GM18505 (cell line): ENCODE data around the gene PCDH8.
A peak's percentile ranks its signal among the peaks of the same experiment; 100 is the strongest.

ENCODE experiments used
- ATAC-seq: cut with Tn5 transposase; IDR thresholded peaks from one replicate; pipeline ENCODE4 v1.9.1; 2021; ENCODE audit not compliant: unreplicated experiment
- POLR2A ChIP-seq: IDR thresholded peaks from 4 replicates; pipeline ENCODE4 v1.6.1; 2011; ENCODE audit warnings: borderline replicate concordance; ENCODE audit not compliant: insufficient read depth, insufficient read length; ENCODE audit errors: extremely low read depth

The PCDH8 gene

GRCh38 chr13:52815330-52815729 is 33.1 kb downstream of the PCDH8 start:
- no peak for ATAC-seq

GRCh38 chr13:52812941-52813340 is 35.5 kb downstream of the PCDH8 start:
- TF ChIP-seq POLR2A = no peak

More at GRCh38 chr13:52815330-52815729, 33.1 kb downstream of the PCDH8 start:
- no peak for TF ChIP-seq POLR2A

GRCh38 chr13:52811841-52812240 is 36.6 kb downstream of the PCDH8 start:
- no peak for TF ChIP-seq POLR2A
- ATAC-seq = no peak

More at GRCh38 chr13:52812941-52813340, 35.5 kb downstream of the PCDH8 start:
- no peak for ATAC-seq

- no peak for ATAC-seq
- TF ChIP-seq POLR2A = no peak
These were observed 37.9 kb downstream of the PCDH8 start for GRCh38 chr13:52810526-52810925.

- TF ChIP-seq POLR2A = no peak
- ATAC-seq = no peak
These were observed 38.4 kb downstream of the PCDH8 start for GRCh38 chr13:52810011-52810410.

- no peak for TF ChIP-seq POLR2A
- ATAC-seq = peak; percentile 90
These were observed 39.1 kb downstream of the PCDH8 start for GRCh38 chr13:52809310-52809769.

- TF ChIP-seq POLR2A = no peak
- no peak for ATAC-seq
These were observed 39.6 kb downstream of the PCDH8 start for GRCh38 chr13:52808842-52809219.

- no peak for TF ChIP-seq POLR2A
- ATAC-seq = no peak
These were observed 42.4 kb downstream of the PCDH8 start for GRCh38 chr13:52806029-52806428.

- ATAC-seq = no peak
- no peak for TF ChIP-seq POLR2A
These were observed 44.2 kb downstream of the PCDH8 start for GRCh38 chr13:52804202-52804641.

GRCh38 chr13:52800856-52801255 is 47.6 kb downstream of the PCDH8 start:
- TF ChIP-seq POLR2A = no peak
- no peak for ATAC-seq

GRCh38 chr13:52798770-52799430 is 49.5 kb downstream of the PCDH8 start:
- no peak for ATAC-seq

GRCh38 chr13:52797176-52797575 is 51.3 kb downstream of the PCDH8 start:
- no peak for ATAC-seq
- no peak for TF ChIP-seq POLR2A

More at GRCh38 chr13:52798770-52799430, 49.5 kb downstream of the PCDH8 start:
- no peak for TF ChIP-seq POLR2A

- no peak for TF ChIP-seq POLR2A
- ATAC-seq = no peak
These were observed 53.9 kb downstream of the PCDH8 start for GRCh38 chr13:52794589-52794988.

GRCh38 chr13:52793515-52794061 is 54.9 kb downstream of the PCDH8 start:
- TF ChIP-seq POLR2A = no peak
- no peak for ATAC-seq
